Testis (tissue), 2 donors: Measurements from ENCODE around the gene NRBF2.
A peak's percentile ranks its signal among the peaks of the same experiment; 100 is the strongest.

ENCODE experiments used
- CTCF ChIP-seq, 3 experiments: fragments of 450-650 bp in 2 of 3; fragments of 200-600 bp in 1 of 3; sonication (generic) in 1 of 3; IDR thresholded peaks; one replicate each; pipeline ENCODE4 v1.5.1; 2016 to 2019; ENCODE audit warnings: antibody characterized with exemption in 3 of 3, mild to moderate bottlenecking in 2 of 3, moderate library complexity in 1 of 3
- POLR2A ChIP-seq: fragments of 450-650 bp; IDR thresholded peaks from one replicate; pipeline ENCODE4 v1.6.1; 2017; ENCODE audit warnings: antibody characterized with exemption, mild to moderate bottlenecking, moderate library complexity

- TF ChIP-seq POLR2A (no peak), CTCF (IDR thresholded peaks at IDR 0.05) (peak; percentile 48 to 65 (median 48))
These were observed 49.0 kb upstream of the NRBF2 start for GRCh38 chr10:63083904-63084689.
